GM12878 (cell line): ENCODE results near the gene OMP. TPM values are rescaled to one million over a fixed set of nuclear protein-coding genes. Genes with fewer than 3 reads are reported as not detected.

Source experiments
- ATAC-seq: fragments of 200-7000 bp; cut with Tn5 transposase; 3 replicates; pipeline ENCODE4 v1.9.1; 2020; ENCODE audit warnings: mild to moderate bottlenecking, moderate library complexity
- BruUV-seq: library from RNA; stranded (reverse); fragments of 400-500 nt; replicated peaks from 2 replicates; lab custom pipeline; 2021; lab: Mats Ljungman, UMichigan
- CTCF ChIA-PET: fragments of 300-600 bp; sonication (Branson Sonifier 250); formaldehyde crosslinking; extraction: SDS; loops from one replicate; lab custom pipeline; 2021; ENCODE audit warnings: inconsistent platforms; lab: Yijun Ruan, JAX
- POLR2A ChIA-PET: fragments of 350-600 bp; formaldehyde crosslinking; extraction: SDS; loops from one replicate; lab custom pipeline; 2021; ENCODE audit warnings: inconsistent platforms; lab: Charles Lee
- RAD21 ChIA-PET: fragments of 300-600 bp; sonication (Branson Sonifier 250); formaldehyde crosslinking; loops from one replicate; lab custom pipeline; 2023; ENCODE audit warnings: antibody characterized with exemption; ENCODE audit not compliant: unreplicated experiment; lab: Charles Lee
- SMC1A ChIA-PET: fragments of 300-600 bp; sonication (Branson Sonifier 250); formaldehyde crosslinking; loops from one replicate; lab custom pipeline; 2023; ENCODE audit not compliant: unreplicated experiment, uncharacterized antibody; lab: Charles Lee
- DNase-seq: peaks from one replicate; pipeline ENCODE4 v3.0.0-alpha.2; 2011; ENCODE audit warnings: low read depth, low spot score
- FAIRE-seq: peaks from 3 replicates; lab custom pipeline; 2011; peaks lifted over from hg19 to GRCh38; lab: Jason Lieb, UNC
- H2AFZ ChIP-seq: 2 replicates; pipeline ENCODE4 v1.6.0; 2011; ENCODE audit warnings: low read depth, low read length, control low read depth; ENCODE audit not compliant: control insufficient read depth
- H3K27ac ChIP-seq: 2 replicates; pipeline ENCODE4 v1.5.1; 2011; ENCODE audit warnings: control low read depth; ENCODE audit not compliant: control insufficient read depth, insufficient read depth
- H3K27me3 ChIP-seq, 2 experiments: replicated peaks in 1 of 2; 2 replicates each; pipeline versions ENCODE4 v1.6.0 to v1.6.1; 2011; ENCODE audit warnings: low read length in 1 of 2; ENCODE audit not compliant: control insufficient read depth in 2 of 2, insufficient read depth in 2 of 2
- H3K36me3 ChIP-seq, 2 experiments: 2 replicates each; pipeline ENCODE4 v1.5.1; 2011; ENCODE audit warnings: low read length in 1 of 2; ENCODE audit not compliant: control insufficient read depth in 2 of 2, insufficient read depth in 2 of 2
- H3K4me1 ChIP-seq: 2 replicates; pipeline ENCODE4 v1.6.1; 2011; ENCODE audit warnings: mild to moderate bottlenecking, low read length, moderate library complexity, mixed read lengths; ENCODE audit not compliant: control insufficient read depth, insufficient read depth
- H3K4me2 ChIP-seq: 2 replicates; pipeline ENCODE4 v1.6.0; 2011; ENCODE audit warnings: control low read depth; ENCODE audit not compliant: control insufficient read depth, insufficient read depth
- H3K4me3 ChIP-seq: fragments of 200-600 bp; sonication (generic); 2 replicates; pipeline ENCODE4 v1.5.1; 2016
- H3K79me2 ChIP-seq: 2 replicates; pipeline ENCODE4 v1.6.0; 2011; ENCODE audit warnings: low read length; ENCODE audit not compliant: control insufficient read depth, insufficient read depth
- H3K9ac ChIP-seq: 2 replicates; pipeline ENCODE4 v1.8.0; 2011; ENCODE audit warnings: low read length, control low read depth, mixed read lengths; ENCODE audit not compliant: control insufficient read depth, insufficient read depth
- H3K9me3 ChIP-seq: replicated peaks from 3 replicates; pipeline ENCODE4 v1.5.1; 2011; ENCODE audit warnings: mild to moderate bottlenecking, low read length; ENCODE audit not compliant: control insufficient read depth, insufficient read depth
- H4K20me1 ChIP-seq: 2 replicates; pipeline ENCODE4 v1.6.0; 2011; ENCODE audit not compliant: control insufficient read depth, insufficient read depth
- ATF7 ChIP-seq: fragments of 450-650 bp; IDR thresholded peaks from 2 replicates; pipeline ENCODE4 v1.6.1; 2016; ENCODE audit warnings: low read depth, mild to moderate bottlenecking
- EP300 ChIP-seq, 2 experiments: fragments of 150-350 bp in 1 of 2; IDR thresholded peaks; 2 replicates each; pipeline ENCODE4 v1.6.1; 2011 to 2012; ENCODE audit warnings: low read depth in 2 of 2, low read length in 2 of 2, borderline replicate concordance in 1 of 2, improper control_type of control experiment in 1 of 2, inconsistent platforms in 1 of 2; ENCODE audit not compliant: control insufficient read depth in 1 of 2
- ETV6 ChIP-seq, 2 experiments: fragments of 450-650 bp in 1 of 2; IDR thresholded peaks in 1 of 2; conservative IDR thresholded peaks in 1 of 2; 2 replicates each; pipeline ENCODE4 v1.6.1; 2014; ENCODE audit warnings: antibody characterized with exemption in 1 of 2, borderline replicate concordance in 1 of 2, low read depth in 1 of 2, mild to moderate bottlenecking in 1 of 2, moderate library complexity in 1 of 2
- PML ChIP-seq: IDR thresholded peaks from 2 replicates; pipeline ENCODE4 v1.6.1; 2012; ENCODE audit warnings: low read length, inconsistent platforms
- POU2F2 ChIP-seq: IDR thresholded peaks from 3 replicates; pipeline ENCODE4 v1.6.1; 2011; ENCODE audit warnings: low read depth, mild to moderate bottlenecking, low read length, borderline replicate concordance
- RUNX3 ChIP-seq: IDR thresholded peaks from 2 replicates; pipeline ENCODE4 v1.6.1; 2012; ENCODE audit warnings: low read length, inconsistent platforms
- YY1 ChIP-seq: IDR thresholded peaks from 2 replicates; pipeline ENCODE4 v1.6.1; 2011; ENCODE audit warnings: low read depth, mild to moderate bottlenecking, low read length
- WGBS: methylation state at CpG from one replicate; pipeline ENCODE4 v1.1.6; 2016; ENCODE audit warnings: low lambda C conversion rate; ENCODE audit not compliant: insufficient replicate concordance, insufficient coverage; ENCODE audit errors: missing lambda C conversion rate; 5-methylcytosine and 5-hydroxymethylcytosine counted together
- in situ Hi-C: fragments of 300-500 bp; cut with MboI; formaldehyde crosslinking; loops from 9 replicates; pipeline ENCODE4 v1.14.3; 2018; ENCODE audit warnings: mixed read lengths
- intact Hi-C: fragments of 100-400 bp; cut with micrococcal nuclease; formaldehyde crosslinking; loops from one replicate; pipeline ENCODE4 v1.14.2; 2022; ENCODE audit not compliant: unreplicated experiment
- polyA plus RNA-seq, 11 experiments: library from polyadenylated mRNA; depleted of rRNA in 4 of 11; unstranded in 6 of 11; stranded (reverse) in 5 of 11; fragments of >200 nt; fragmentation: Nextera tagmentation in 4 of 11; fragmentation: Illumina TruSeq in 1 of 11; extraction: Ambion mirVana in 4 of 11; extraction: Trizol in 1 of 11; gene quantifications; 1 replicate in 1 of 11; 2 replicates in 10 of 11; pipeline versions ENCODE4 v1.2.1 to v1.2.3, GENCODE V29; 2011 to 2016; ENCODE audit warnings: inconsistent platforms in 2 of 11, missing spikeins in 2 of 11, low read depth in 1 of 11
- total RNA-seq, 4 experiments: library from RNA; depleted of rRNA in 3 of 4; stranded (reverse); fragments of >200 nt in 3 of 4; fragmentation: Illumina TruSeq in 1 of 4; extraction: Trizol in 1 of 4; gene quantifications; 2 replicates each; pipeline versions ENCODE4 v1.2.1 to v1.2.3, GENCODE V29; 2013 to 2021
- TF ChIP-seq, protein P1 (sequence below): IDR thresholded peaks from 2 replicates; pipeline ENCODE4 v1.6.1; 2011; ENCODE audit warnings: low read depth, low read length, improper control_type of control experiment, borderline replicate concordance

The OMP gene
- total and polyA plus RNA-seq, 10 of the 15 experiments (the other 5 are each of a cell fraction or from before 2014, with no cell fraction given): not detected

DNA sequence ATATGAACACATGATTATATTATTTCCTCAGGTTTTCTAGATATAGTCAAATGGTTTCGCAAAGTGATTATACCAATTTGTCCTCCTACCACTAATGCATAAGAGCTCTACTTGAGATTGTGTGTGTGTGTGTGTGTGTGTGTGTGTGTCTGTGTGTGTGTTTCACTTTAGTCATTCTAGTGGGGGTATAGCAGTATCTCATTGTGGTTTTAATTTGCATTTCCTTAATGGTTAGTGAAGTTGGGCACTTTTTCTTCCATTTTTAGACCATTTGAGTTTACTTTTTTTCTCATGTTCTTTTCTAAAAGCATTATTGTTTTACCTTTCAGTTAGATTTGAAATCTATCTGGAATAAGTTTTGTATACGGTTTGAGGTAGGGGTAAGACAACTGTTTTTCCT, 23.0 kb upstream of the OMP start:
- 47% methylated on average over 2 of the region's 2 CpGs for WGBS
- no peak for DNase-seq
- SMC1A ChIA-PET: interaction anchor here (1.0 to 4.5 kb wide), 2 partner anchors 11 to 55 kb away, joined by 3 to 24 read pairs; no protein-coding TSS in a partner anchor

More for the DNA sequence above, 23.0 kb upstream of the OMP start:
- H3K36me3 ChIP-seq: no peaks in the 10 kb centered on the region
- no peak overlapping the region for H3K27ac ChIP-seq
- BruUV-seq: no TSS peak
- H3K9me3 ChIP-seq: no peaks in the 10 kb centered on the region; the same call in 2 of the 3 replicates
- POLR2A ChIA-PET: no interaction called here
- 0 out of 2 replicates have a peak overlapping the region, but pooled peaks have one; percentile 53 for H3K4me2 ChIP-seq
- no peaks in the 10 kb centered on the region for H4K20me1 ChIP-seq
- H3K4me3 ChIP-seq: no peak overlapping the region
- FAIRE-seq (peak; percentile 7), ATAC-seq (peak; percentile 29; the same call in 2 of the 3 replicates)
- H3K27me3 ChIP-seq: no peaks in the 10 kb centered on the region
- intact Hi-C loops (no loop called here), in situ Hi-C loops (no loop called here)
- TF ChIP-seq ATF7: 0 out of 2 replicates have a peak, but pooled peaks have one; percentile 14
- peak; percentile 71 for TF ChIP-seq RUNX3
- TF ChIP-seq PML: no peak
- TF ChIP-seq EP300 (IDR thresholded peaks at IDR 0.05; ENCODE audit: borderline replicate concordance in 1 of 2, control insufficient read depth in 1 of 2, low read depth in 2 of 2, low read length in 2 of 2): no peak
- TF ChIP-seq, protein P1, sequence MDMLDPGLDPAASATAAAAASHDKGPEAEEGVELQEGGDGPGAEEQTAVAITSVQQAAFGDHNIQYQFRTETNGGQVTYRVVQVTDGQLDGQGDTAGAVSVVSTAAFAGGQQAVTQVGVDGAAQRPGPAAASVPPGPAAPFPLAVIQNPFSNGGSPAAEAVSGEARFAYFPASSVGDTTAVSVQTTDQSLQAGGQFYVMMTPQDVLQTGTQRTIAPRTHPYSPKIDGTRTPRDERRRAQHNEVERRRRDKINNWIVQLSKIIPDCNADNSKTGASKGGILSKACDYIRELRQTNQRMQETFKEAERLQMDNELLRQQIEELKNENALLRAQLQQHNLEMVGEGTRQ: no peak
- TF ChIP-seq ETV6 (conservative IDR thresholded peaks at IDR 0.05 in 1 of 2, IDR thresholded peaks at IDR 0.05 in 1 of 2; ENCODE audit: borderline replicate concordance in 1 of 2, low read depth in 1 of 2): peak in 1 of 2 experiments; percentile 41; a peak in 1 of 4 replicates
- no peak for TF ChIP-seq YY1
- 0 out of 3 replicates have a peak, but pooled peaks have one; percentile 41 for TF ChIP-seq POU2F2
- H3K9ac ChIP-seq: no peak overlapping the region
- no peaks in the 10 kb centered on the region for H3K79me2 ChIP-seq
- no peak overlapping the region for H2AFZ ChIP-seq
- CTCF ChIA-PET: interaction anchor here (1.0 to 2.3 kb wide), 5 partner anchors 10 to 32 kb away, joined by 3 to 5 read pairs (median 4); partner anchors contain the start of gene CAPN5
- RAD21 ChIA-PET: no interaction called here
- peaks cover 14% of the 10 kb centered on the region for H3K4me1 ChIP-seq
